ENCODE measurements around the gene ELF2. TPM values are rescaled to one million over a fixed set of nuclear protein-coding genes. Genes with fewer than 3 reads are reported as not detected.
"Not testable (repeated sequence)": the region's sequence is repeated elsewhere in the genome, so short reads cannot be mapped to it uniquely, and the experiment has no call there.

Gene ELF2
- total RNA-seq, 1 donor from 2014 or later: 35.6 TPM

DNA sequence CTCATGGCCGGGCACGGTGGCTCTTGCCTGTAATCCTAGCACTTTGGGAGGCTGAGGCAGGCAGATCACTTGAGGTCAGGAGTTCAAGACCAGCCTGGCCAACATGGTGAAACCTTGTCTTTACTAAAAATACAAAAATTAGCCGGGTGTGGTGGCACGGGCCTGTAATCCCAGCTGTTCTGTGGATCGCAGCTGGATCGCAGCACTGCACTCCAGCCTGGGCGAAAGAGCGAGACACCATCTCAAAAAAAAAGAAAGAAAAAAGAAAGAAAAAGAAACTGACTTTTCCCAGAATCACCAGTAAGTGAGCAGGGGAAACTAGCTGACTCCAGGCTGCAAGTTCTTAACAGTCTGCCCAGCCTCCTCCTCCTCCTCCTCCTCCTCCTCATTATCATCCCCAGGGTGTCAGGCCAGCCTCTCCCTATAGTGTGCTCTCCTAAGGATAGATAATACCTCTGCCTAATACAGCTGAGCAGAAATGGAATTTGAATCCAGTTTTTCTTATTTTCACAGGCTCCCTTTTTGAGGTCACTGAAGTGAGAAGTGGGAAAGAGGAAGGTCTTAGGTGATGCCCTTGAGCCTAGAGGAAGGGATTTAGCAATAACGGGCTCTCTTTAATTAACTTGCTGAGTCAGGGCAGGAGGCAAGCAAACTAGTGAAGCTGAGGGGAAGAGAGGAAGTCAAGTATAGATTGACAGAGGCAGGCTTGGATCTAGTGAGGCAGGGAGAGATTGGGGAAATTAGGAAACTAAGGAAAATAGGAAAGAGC lies 11.8 kb upstream of the ELF2 start:
- no peak for DNase-seq (ENCODE audit: low read depth)

GRCh38 chr4:139184129-139184528 lies 7.1 kb upstream of the ELF2 start:
- DNase-seq (ENCODE audit: low read depth): no peak

- DNase-seq (ENCODE audit: low read depth): peak; percentile 96
Observed at GRCh38 chr4:139177869-139178619, 1.0 kb upstream of the ELF2 start.

DNA sequence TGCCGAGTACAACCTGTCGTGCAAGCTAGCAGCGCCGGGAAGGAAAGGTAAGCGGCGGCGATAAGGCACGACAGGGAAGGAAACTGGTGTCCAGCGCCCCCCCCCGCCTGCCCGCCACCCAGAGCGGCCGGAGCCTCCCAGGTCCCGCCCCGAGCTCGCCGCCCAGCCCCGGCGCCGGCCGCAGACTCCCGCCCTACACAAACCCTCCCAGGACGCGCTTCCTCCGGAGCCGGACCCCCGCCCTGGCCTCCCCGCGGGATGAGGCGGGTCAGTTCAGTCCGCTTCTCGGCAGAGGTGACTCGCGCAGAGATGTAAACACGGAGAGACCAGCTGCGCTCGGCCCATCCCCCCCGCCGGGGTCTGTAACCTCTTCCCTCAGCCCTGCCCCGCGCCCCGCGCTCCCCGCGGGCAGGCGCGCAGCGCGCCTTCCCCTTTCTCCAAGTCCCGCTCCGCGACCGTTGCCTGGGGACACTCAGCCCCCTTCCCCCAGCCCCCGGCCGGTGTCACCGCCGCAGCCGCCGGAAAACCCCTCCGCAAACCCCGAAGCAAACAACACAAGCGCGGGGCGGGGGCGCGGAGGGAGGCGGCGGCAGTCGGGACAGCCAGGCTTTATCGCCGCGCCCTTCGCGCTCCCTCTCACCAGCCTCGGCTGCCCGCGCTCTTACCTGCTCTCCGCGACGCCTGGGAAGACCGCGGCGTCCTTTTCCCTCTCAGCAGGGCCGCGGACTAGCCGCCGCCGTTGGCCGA lies 543 bp downstream of the ELF2 start:
- DNase-seq (ENCODE audit: low read depth): peak; percentile 64

GRCh38 chr4:139175646-139176301 lies 1.2 kb downstream of the ELF2 start:
- no peak for DNase-seq (ENCODE audit: low read depth)

DNA sequence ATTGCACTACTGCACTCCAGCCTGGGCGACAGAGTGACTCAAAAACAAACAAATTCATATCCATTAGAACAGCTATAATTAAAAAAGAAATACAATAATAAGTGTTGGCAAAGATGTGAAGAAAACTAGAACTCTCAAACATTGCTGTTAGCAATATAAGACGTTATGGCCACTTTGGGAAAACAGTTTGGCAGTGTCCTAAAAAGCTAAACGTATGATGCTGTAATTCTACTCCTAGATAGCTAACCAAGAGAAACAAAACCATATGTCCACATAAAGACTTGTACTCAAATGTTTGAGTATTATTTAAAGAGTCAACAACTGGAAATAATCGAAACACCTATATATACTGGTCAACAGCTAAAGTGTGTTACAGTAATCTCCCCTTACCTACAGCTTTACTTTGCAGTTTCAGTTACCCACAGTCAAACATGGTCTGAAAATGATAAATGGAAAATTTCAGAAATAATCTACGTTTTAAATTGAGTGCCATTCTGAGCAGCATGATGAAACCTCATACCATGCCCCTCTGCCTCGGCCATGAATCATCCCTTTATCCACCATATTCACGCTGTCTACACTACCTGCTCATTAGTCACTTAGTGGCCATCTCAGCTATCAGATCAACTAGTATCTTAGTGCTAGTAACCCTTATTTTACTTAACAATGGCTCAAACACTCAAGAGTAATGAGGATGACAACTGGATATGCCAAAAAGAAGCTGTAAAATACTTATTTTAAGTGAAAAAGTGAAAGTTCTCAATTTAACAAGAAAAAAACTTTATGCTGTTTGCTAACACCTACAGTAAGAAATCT lies 4.9 kb downstream of the ELF2 start:
- no peak for DNase-seq (ENCODE audit: low read depth)

DNA sequence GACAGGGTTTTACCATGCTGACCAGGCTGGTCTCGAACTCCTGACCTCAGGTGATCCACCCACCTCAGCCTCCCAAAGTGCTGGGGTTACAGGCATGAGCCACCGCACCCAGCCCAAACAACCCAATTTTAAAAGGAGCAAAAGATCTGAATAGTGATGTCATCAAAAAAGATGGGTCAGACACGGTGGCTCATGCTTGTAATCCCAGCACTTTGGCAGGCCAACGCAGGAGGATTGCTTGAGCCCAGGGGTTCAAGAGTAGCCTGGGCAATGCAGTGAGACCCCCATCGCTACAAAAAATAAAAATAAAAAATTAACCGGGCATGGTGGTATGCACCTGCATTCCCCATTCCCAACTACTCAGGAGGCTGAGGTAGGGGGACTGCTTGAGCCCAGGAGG lies 6.1 kb downstream of the ELF2 start:
- DNase-seq (ENCODE audit: low read depth): no peak

DNA sequence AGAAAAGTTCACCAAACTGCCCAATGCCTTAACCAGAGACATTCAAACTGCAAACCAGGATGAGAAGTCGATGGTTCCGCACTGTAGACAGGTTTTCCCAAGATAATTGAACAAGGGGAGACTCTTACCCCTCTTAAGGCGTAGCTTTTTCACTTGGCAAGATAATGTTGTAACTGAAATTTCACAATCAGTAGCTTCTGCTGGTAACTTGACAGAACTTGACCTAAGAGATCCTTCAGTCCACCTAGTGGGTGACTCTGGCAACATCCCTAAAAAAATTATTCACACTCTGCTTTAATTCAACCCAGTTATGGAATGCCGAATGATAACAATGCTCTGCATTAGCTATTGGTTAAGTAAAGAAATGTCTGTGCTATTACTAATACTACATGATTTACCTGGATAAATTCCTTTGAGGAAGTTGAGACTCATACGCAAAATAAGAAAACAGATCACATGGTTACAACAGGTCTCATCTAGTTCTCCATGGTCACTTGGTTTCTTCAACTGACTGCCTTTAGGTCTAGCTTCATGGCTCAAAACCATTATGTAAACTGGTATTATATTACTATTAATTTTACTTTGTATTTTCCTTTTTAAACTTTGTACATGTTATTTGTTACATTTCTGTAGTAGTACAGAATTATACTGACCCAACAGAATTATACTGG lies 9.1 kb downstream of the ELF2 start:
- peak; percentile 58 for DNase-seq (ENCODE audit: low read depth)

GRCh38 chr4:139164731-139165130 lies 12.3 kb downstream of the ELF2 start:
- DNase-seq (ENCODE audit: low read depth): no peak

DNA sequence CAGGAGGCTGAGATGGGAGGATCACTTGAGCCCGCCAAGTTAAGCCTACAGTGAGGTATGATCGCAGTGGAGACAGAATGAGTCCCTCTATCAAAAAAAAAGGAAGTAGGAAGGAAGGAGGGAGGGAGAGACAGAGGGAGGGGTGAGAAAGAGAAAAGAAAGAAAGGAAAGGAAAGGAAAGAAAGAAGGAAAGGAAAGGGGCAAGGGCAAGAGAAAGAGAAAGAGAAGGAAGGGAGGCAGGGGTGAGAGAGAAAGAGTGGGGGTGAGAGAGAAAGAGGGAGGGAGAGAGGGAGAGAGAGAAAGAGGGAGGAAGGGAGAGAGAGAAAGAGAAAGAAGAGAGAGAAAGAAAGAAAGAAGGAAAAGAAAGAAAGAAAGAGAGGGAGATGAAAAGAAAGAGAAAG lies 13.2 kb downstream of the ELF2 start:
- DNase-seq (ENCODE audit: low read depth): no peak

DNA sequence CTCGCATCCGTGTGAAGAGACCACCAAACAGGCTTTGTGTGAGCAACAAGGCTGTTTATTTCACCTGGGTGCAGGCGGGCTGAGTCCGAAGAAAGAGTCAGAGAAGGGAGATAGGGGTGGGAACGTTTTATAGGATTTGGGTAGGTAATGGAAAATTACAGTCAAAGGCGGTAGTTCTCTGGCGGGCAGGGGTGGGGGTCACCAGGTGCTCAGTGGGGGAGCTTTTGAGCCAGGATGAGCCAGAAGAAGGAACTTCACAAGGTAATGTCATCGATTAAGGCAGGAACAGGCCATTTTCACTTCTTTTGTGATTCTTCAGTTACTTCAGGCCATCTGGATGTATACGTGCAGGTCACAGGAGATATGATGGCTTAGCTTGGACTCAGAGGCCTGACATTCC lies 19.0 kb downstream of the ELF2 start:
- DNase-seq (ENCODE audit: low read depth): not testable (repeated sequence)

DNA sequence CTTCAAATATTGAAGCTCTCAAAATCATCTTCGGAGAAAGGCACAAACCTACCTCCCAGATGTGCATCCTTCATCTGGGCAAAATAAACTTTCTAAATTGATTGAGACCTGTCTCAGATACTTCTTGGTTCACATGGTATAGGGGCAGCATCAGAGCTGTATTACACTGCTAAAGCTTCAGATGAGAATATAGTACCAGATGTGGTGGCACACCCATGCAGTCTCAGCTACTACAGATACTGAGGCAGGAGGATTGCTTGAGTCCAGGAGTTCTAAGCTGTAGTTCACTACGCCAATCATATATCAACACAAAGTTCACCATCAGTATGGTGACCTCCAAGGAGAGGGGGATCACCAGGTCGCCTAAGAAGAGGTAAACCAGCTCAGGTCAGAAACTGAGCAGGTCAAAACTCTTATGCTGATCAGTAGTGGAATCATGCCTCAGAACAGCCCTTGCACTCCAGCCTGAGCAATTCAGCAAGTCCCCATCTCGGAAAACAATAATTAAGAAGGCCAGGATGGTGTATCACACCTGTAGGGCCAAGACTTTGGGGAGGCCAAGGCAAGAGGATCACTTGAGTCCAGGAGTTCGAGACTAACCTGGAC lies 22.0 kb downstream of the ELF2 start:
- DNase-seq (ENCODE audit: low read depth): no peak

- no peak for DNase-seq (ENCODE audit: low read depth)
Observed at GRCh38 chr4:139154538-139154937, 22.5 kb downstream of the ELF2 start.

DNA sequence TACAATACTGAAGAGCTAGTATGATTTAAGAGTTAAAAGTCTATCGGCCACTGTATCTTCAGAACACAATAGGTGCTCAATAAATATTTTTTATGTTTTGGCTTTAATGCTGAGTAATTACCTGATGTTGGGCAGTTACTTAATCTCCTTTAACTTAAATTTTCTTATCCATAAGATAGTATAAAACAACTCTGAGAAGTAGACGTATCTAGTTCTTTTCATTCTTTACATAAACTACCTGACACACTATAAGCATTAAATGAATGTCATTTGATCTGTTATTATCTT lies 22.9 kb downstream of the ELF2 start:
- no peak for DNase-seq (ENCODE audit: low read depth)

GRCh38 chr4:139153411-139154133 lies 23.4 kb downstream of the ELF2 start:
- no peak for DNase-seq (ENCODE audit: low read depth)

DNA sequence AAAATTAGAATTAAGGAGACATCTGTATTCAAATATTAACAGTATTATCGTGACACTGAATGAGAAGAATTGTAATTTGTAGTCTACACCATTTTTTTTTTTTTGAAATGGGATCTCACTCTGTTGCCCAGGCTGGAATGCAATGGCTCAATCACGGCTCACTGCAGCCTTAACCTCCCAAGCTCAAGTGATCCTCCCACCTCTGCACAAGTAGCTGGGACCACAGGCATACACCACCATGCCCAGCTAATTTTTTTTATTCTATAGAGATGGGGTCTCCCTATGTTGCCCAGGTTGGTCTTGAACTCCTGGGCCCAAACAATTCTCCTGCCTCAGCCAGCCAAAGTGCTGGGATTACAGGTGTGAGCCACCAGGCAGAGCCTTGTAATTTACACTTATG lies 24.8 kb downstream of the ELF2 start:
- no peak for DNase-seq (ENCODE audit: low read depth)

DNA sequence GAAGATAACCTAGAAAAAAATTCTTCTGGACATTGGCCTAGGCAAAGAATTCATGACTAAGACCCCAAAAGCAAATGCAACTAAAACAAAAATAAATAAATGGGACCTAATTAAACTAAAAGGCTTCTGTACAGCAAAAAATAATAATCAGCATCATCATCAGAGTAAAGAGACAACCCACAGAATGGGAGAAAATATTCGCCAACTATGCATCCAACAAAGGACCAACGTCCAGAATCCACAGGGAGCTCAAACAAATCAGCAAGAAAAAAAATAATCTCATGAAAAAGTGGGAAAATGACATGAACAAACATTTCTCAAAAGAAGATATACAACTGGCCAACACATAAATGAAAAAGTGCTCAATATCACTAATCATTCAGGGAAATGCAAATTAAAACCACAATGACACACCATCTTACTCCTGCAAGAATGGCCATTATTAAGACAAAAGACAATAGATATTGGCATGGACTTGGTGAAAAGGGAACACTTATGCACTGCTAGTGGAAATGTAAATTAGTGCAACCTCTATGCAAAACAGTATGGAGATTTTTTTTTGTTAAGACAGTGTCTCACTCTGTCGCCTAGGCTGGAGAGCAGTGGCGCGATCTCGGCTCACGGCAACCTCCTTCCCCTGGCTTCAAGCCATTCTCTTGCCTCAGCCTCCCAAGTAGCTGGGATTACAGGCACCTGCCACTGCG lies 29.9 kb downstream of the ELF2 start:
- no peak for DNase-seq (ENCODE audit: low read depth)

DNA sequence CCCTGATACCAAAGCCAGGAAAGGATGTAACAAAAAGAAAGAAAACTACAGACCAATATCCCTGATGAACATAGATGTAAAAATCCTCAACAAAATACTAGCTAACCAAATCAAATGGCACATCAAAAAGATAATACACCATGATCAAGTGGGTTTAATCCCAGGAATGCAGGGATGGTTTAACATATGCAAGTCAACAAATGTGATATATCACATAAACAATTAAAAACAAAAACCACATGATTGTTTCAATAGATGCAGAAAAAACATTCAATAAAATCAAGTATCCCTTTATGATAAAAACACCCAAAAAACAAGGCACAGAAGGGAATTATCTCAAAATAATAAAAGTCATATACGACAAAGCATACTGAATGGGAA lies 31.5 kb downstream of the ELF2 start:
- no peak for DNase-seq (ENCODE audit: low read depth)

Data from myocyte (in vitro differentiated cells).